Esophagus muscularis mucosa (tissue), 4 donors: ENCODE results near the gene SLC44A2. TPM values are rescaled to one million over a fixed set of nuclear protein-coding genes. Genes with fewer than 3 reads are reported as not detected.

ENCODE experiments used
- DNase-seq: peaks from one replicate; pipeline ENCODE4 v3.0.0-alpha.2; 2017; ENCODE audit errors: extremely low spot score
- H3K27ac ChIP-seq, 4 donors: fragments of 200-600 bp; sonication (generic); replicated peaks in 1 of 4; 1 replicate in 3 of 4; 2 replicates in 1 of 4; pipeline ENCODE4 v1.5.1; 2016 to 2019; ENCODE audit warnings: mild to moderate bottlenecking in 1 of 4
- H3K27me3 ChIP-seq, 4 donors: fragments of 200-600 bp; sonication (generic); one replicate each; pipeline versions ENCODE4 v1.5.1 to v1.6.0; 2016 to 2019
- H3K36me3 ChIP-seq, 4 donors: fragments of 200-600 bp; sonication (generic); one replicate each; pipeline ENCODE4 v1.5.1; 2016 to 2019
- H3K4me1 ChIP-seq, 4 donors: fragments of 200-600 bp; sonication (generic); one replicate each; pipeline ENCODE4 v1.5.1; 2016 to 2019
- H3K4me3 ChIP-seq, 4 donors: fragments of 200-600 bp; sonication (generic); 1 replicate in 2 of 4; 2 replicates in 2 of 4; pipeline ENCODE4 v1.5.1; 2016 to 2019; ENCODE audit warnings: mild to moderate bottlenecking in 4 of 4, moderate library complexity in 1 of 4
- H3K9me3 ChIP-seq, 4 donors: fragments of 200-600 bp; sonication (generic); 1 replicate in 3 of 4; 2 replicates in 1 of 4; pipeline ENCODE4 v1.5.1; 2016 to 2019
- CTCF ChIP-seq, 3 experiments: fragments of 200-600 bp in 2 of 3; fragments of 450-650 bp in 1 of 3; sonication (generic) in 2 of 3; IDR thresholded peaks; one replicate each; pipeline ENCODE4 v1.5.1; 2017 to 2019; ENCODE audit warnings: antibody characterized with exemption in 3 of 3, mild to moderate bottlenecking in 2 of 3, moderate library complexity in 1 of 3
- EP300 ChIP-seq: sonication (generic); formaldehyde crosslinking; IDR thresholded peaks from one replicate; pipeline ENCODE4 v1.6.1; 2017; ENCODE audit warnings: antibody characterized with exemption
- POLR2A ChIP-seq: fragments of 450-650 bp; IDR thresholded peaks from one replicate; pipeline ENCODE4 v1.6.1; 2017; ENCODE audit warnings: antibody characterized with exemption, moderate library complexity, mild to moderate bottlenecking, low read depth
- POLR2AphosphoS5 ChIP-seq, 2 donors: sonication (generic); formaldehyde crosslinking; IDR thresholded peaks; one replicate each; pipeline ENCODE4 v1.6.1; 2017; ENCODE audit warnings: antibody characterized with exemption in 2 of 2
- WGBS: methylation state at CpG from one replicate; pipeline ENCODE4 v1.1.5; 2018; 5-methylcytosine and 5-hydroxymethylcytosine counted together
- intact Hi-C: fragments of 100-400 bp; cut with DNase I; formaldehyde crosslinking; loops from one replicate; pipeline ENCODE4 v1.15.1; 2023
- total RNA-seq, 4 donors: library from RNA; depleted of rRNA; stranded (reverse); fragments of >200 nt; gene quantifications; one replicate each; pipeline versions ENCODE4 v1.1.0 to v1.2.1, GENCODE V29; 2016

Gene SLC44A2
- total RNA-seq, 4 donors from 2014 or later: 26.2 to 71.2 (median 46.1) TPM

DNA sequence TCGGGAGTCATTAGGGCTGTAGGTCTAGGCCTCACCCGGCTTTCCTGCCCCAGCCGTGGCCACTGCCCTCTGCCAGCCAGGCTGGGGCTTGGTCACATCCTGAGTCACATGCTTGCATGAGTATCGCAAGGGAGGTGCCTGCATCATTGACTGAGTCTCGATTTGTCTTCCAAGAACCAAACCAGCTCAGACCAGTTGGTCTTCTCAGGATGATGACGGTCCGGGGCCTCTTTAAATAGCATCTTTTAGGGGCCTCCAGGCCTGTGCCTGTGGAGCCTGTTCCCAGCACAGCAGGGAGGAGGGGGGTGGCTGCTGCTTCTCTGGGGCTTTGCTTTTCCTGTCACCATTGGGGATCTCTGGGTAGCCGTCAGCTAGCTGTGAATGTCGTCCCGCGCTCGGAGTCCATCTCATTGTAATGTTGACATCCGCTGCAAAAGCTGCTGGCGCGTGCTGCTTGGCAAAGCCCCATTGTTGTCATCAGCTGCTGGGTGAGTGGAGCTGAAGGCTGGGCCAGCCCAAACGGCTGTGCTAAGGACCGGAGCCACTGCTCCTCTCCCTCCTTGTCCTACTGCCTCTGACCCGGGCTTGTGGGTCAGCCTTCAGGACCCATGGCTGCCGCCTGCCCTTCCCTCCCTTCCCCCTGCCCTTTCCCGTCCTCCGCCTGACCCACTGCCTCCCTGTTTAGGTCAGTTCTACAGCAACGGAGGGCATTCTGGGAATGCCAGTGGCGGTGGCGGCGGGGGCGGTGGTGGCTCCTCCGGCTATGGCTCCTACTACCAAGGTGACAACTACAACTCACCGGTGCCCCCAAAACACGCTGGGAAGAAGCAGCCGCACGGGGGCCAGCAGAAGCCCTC lies 61.5 kb downstream of the SLC44A2 start:
- intact Hi-C loops: no loop called here
- peaks cover 73 to 100% (median 99%) of the 10 kb centered on the region in 4 donors for H3K36me3 ChIP-seq

GRCh38 chr19:10687518-10688288 lies 62.4 kb downstream of the SLC44A2 start:
- DNase-seq: no peak
- TF ChIP-seq EP300 (no peak), POLR2AphosphoS5 (IDR thresholded peaks at IDR 0.05) (no peak), POLR2A (no peak), CTCF (IDR thresholded peaks at IDR 0.05) (no peak)
- Histone ChIP-seq H3K27ac (no peak overlapping the region), H3K4me3 (no peak overlapping the region), H3K27me3 (no peaks in the 10 kb centered on the region), H3K4me1 (peaks cover 7 to 14% (median 10%) of the 10 kb centered on the region in 4 donors), H3K36me3 (peaks cover 67 to 100% (median 99%) of the 10 kb centered on the region in 4 donors), H3K9me3 (no peaks in the 10 kb centered on the region)
- WGBS: 87% methylated on average over 19 of the region's 25 CpGs
- intact Hi-C loops: no loop called here

More for the DNA sequence above, 61.5 kb downstream of the SLC44A2 start:
- TF ChIP-seq CTCF (IDR thresholded peaks at IDR 0.05): no peak
- TF ChIP-seq EP300: no peak
- no peak for TF ChIP-seq POLR2AphosphoS5 (IDR thresholded peaks at IDR 0.05)
- no peak for DNase-seq
- H3K9me3 ChIP-seq: no peaks in the 10 kb centered on the region
- no peaks in the 10 kb centered on the region for H3K27me3 ChIP-seq
- no peak overlapping the region for H3K27ac ChIP-seq
- 84% methylated on average over 22 of the region's 31 CpGs for WGBS
- no peak overlapping the region for H3K4me3 ChIP-seq
- peaks cover 7 to 14% (median 10%) of the 10 kb centered on the region in 4 donors for H3K4me1 ChIP-seq

DNA sequence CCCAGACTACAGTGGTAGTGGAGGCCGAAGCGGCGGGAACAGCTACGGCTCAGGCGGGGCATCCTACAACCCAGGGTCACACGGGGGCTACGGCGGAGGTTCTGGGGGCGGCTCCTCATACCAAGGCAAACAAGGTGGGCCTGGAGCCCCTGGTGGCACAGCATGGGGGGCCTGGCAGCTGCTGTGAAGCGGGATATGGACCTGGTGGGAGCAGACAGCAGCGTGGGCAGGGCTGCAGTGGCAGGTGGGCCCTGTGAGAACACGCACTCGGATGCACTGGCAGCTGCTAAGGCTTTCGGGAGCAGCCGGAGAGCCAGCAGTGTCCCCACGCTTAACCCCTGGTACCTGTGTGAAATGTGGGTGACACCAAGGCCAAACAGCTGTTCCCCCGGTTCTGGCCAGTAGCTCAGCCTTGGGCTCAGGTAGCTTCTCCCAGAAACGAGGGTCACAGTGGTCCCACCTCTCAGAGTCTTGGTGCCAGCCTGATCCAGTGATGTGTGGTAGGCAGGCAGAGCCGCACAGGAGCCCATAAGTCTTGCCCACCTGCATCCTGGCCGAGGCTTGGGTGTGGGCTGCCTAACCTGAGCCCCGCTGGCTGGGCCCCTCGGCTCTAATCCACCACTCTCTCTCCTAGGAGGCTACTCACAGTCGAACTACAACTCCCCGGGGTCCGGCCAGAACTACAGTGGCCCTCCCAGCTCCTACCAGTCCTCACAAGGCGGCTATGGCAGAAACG lies 63.4 kb downstream of the SLC44A2 start:
- H3K9me3 ChIP-seq: no peaks in the 10 kb centered on the region
- H3K27ac ChIP-seq: no peak overlapping the region
- TF ChIP-seq EP300 (no peak), POLR2AphosphoS5 (IDR thresholded peaks at IDR 0.05) (no peak), POLR2A (no peak), CTCF (IDR thresholded peaks at IDR 0.05) (no peak)
- peaks cover 7 to 14% (median 10%) of the 10 kb centered on the region in 4 donors for H3K4me1 ChIP-seq
- 80% methylated on average over 3 of the region's 27 CpGs for WGBS
- no peak for DNase-seq
- H3K4me3 ChIP-seq: no peak overlapping the region
- intact Hi-C loops: no loop called here
- H3K27me3 ChIP-seq: no peaks in the 10 kb centered on the region
- peaks cover 56 to 97% (median 89%) of the 10 kb centered on the region in 4 donors for H3K36me3 ChIP-seq

GRCh38 chr19:10690341-10690781 lies 65.0 kb downstream of the SLC44A2 start:
- H3K36me3 ChIP-seq: peaks cover 44 to 80% (median 73%) of the 10 kb centered on the region in 4 donors
- H3K27ac ChIP-seq: peak overlapping the region in 1 of 4 donors; percentile 21
- TF ChIP-seq POLR2A: no peak
- TF ChIP-seq POLR2AphosphoS5 (IDR thresholded peaks at IDR 0.05): no peak
- TF ChIP-seq EP300: no peak
- TF ChIP-seq CTCF (IDR thresholded peaks at IDR 0.05): no peak
- H3K9me3 ChIP-seq: no peaks in the 10 kb centered on the region
- no peaks in the 10 kb centered on the region for H3K27me3 ChIP-seq
- H3K4me3 ChIP-seq: no peak overlapping the region
- no peak for DNase-seq
- whole genome bisulfite sequencing: 46% methylated on average over 6 of the region's 7 CpGs
- intact Hi-C loops: no loop called here
- H3K4me1 ChIP-seq: peaks cover 14 to 17% (median 16%) of the 10 kb centered on the region in 4 donors
